ENCODE measurements around the gene HEYL. TPM values are rescaled to one million over a fixed set of nuclear protein-coding genes. Genes with fewer than 3 reads are reported as not detected.

HEYL gene
- total and polyA plus RNA-seq, 2 of the 8 experiments (the other 6 are each of a cell fraction or from before 2014, with no cell fraction given) = 1.8 to 3.1 TPM

DNA sequence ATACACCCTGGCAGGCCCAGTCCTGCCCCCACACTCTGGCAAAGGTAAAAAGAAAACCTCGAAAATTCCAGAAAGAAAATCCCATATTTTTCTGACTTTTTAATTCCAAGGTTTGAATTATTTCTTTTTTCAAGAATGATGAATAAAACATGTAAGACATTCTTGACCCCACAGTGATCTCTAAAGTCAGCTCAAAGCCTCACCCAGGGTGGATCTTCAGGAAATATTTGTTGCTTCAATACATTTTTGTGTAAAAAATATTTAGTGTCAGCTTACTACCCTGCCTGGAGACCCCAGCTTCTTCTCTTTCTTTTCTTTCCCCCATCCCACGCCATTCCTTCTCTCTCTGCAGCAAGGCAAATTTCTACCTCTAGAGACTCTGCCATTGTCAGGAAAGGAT is 39.4 kb upstream of the HEYL start:
- H3K79me2 ChIP-seq (ENCODE audit: control insufficient read depth in 1 of 2, insufficient read depth in 2 of 2, low read length in 2 of 2) = no peaks in the 10 kb centered on the region
- no peak for DNase-seq (ENCODE audit: low read depth in 1 of 2, low spot score in 2 of 2)
- H3K18ac ChIP-seq (ENCODE audit: extremely low read depth, low read length) = no peak overlapping the region
- no peak overlapping the region for H2BK5ac ChIP-seq (ENCODE audit: low read depth, low read length)
- FAIRE-seq = no peak
- H2AFZ ChIP-seq (ENCODE audit: low read length) = no peak overlapping the region
- H2BK120ac ChIP-seq (replicated peaks; ENCODE audit: low read depth, low read length) = no peak overlapping the region
- no peak overlapping the region for H2BK12ac ChIP-seq (ENCODE audit: low read depth, low read length)
- no peak overlapping the region for H4K8ac ChIP-seq (ENCODE audit: extremely low read depth, insufficient read depth, low read length)
- H2AK5ac ChIP-seq (ENCODE audit: low read depth, low read length) = no peak overlapping the region
- no peaks in the 10 kb centered on the region for H3K36me3 ChIP-seq (ENCODE audit: control insufficient read depth in 2 of 4, insufficient read depth in 4 of 4, low read length in 3 of 4)
- ChIA-PET POLR2A (ENCODE audit: partially characterized antibody) (no interaction called here), CTCF (ENCODE audit: partially characterized antibody) (interaction anchor here (2.0 to 4.4 kb wide), 3 partner anchors 8 to 23 kb away, joined by 6 to 44 read pairs (median 14); partner anchors contain the start of gene NT5C1A)
- H3K4ac ChIP-seq (replicated peaks; ENCODE audit: insufficient read length, low read depth, low read length) = no peak overlapping the region
- H2BK15ac ChIP-seq (ENCODE audit: low read length) = no peak overlapping the region
- no peak overlapping the region for H3K23ac ChIP-seq (ENCODE audit: insufficient read length)
- no peak overlapping the region for H3K4me2 ChIP-seq (ENCODE audit: insufficient read depth in 1 of 2, low read depth in 2 of 2, low read length in 2 of 2)
- no peak overlapping the region for H3K27ac ChIP-seq (ENCODE audit: low read depth, low read length)
- H3K23me2 ChIP-seq (ENCODE audit: low read depth, low read length) = no peaks in the 10 kb centered on the region; the same call in 1 of the 2 replicates
- H3K56ac ChIP-seq (replicated peaks; ENCODE audit: insufficient read length, low read depth, low read length) = no peak overlapping the region
- H4K20me1 ChIP-seq (replicated peaks in 1 of 2; ENCODE audit: control insufficient read depth in 1 of 2, insufficient read depth in 2 of 2, low read length in 2 of 2) = peaks cover 0 to 2% of the 10 kb centered on the region in 2 experiments
- H3K9me3 ChIP-seq (ENCODE audit: insufficient read depth in 2 of 2, low read depth in 1 of 2, low read length in 1 of 2) = no peaks in the 10 kb centered on the region
- H3K4me1 ChIP-seq (replicated peaks in 1 of 4; ENCODE audit: control insufficient read depth in 3 of 4, insufficient read depth in 4 of 4, low read length in 3 of 4) = peaks cover 0 to 5% (median 1%) of the 10 kb centered on the region in 4 experiments; a peak in 2 of 7 replicates
- WGBS, 2 experiments (ENCODE audit: extremely low coverage in 1 of 2, insufficient coverage in 1 of 2, insufficient read length in 1 of 2, insufficient replicate concordance in 2 of 2, low coverage in 1 of 2, low lambda C conversion rate in 2 of 2, missing lambda C conversion rate in 1 of 2) = 87% methylated on average over 2 of the region's 2 CpGs; no CpG with 5 or more reads in 1 of the 2 experiments
- no peak overlapping the region for H2BK20ac ChIP-seq (ENCODE audit: low read length)
- H4K5ac ChIP-seq (ENCODE audit: insufficient read length, low read depth, low read length) = no peak overlapping the region
- H3K9ac ChIP-seq (replicated peaks in 1 of 4; ENCODE audit: extremely low read depth in 1 of 4, low read depth in 3 of 4, low read length in 3 of 4) = no peak overlapping the region
- no peak overlapping the region for H4K91ac ChIP-seq (replicated peaks; ENCODE audit: insufficient read length, low read length)
- H3K4me3 ChIP-seq (ENCODE audit: extremely low read depth in 1 of 4, insufficient read depth in 2 of 4, low read depth in 3 of 4, low read length in 4 of 4) = no peak overlapping the region
- H3K14ac ChIP-seq (ENCODE audit: insufficient read length) = no peak overlapping the region
- H3K79me1 ChIP-seq (ENCODE audit: low read depth, low read length) = no peaks in the 10 kb centered on the region
- H3K27me3 ChIP-seq (replicated peaks in 1 of 4; ENCODE audit: control insufficient read depth in 3 of 4, extremely low read depth in 1 of 4, insufficient read depth in 3 of 4, low read length in 3 of 4) = peaks cover 49 to 91% (median 80%) of the 10 kb centered on the region in 4 experiments
- TF ChIP-seq CHD1 (IDR thresholded peaks at IDR 0.05; ENCODE audit: low read depth, low read length) (no peak), RBBP5 (IDR thresholded peaks at IDR 0.05; ENCODE audit: borderline replicate concordance, low read depth, low read length) (no peak), YY1 (IDR thresholded peaks at IDR 0.05; ENCODE audit: low read depth, low read length) (no peak), EP300 (IDR thresholded peaks at IDR 0.05; ENCODE audit: borderline replicate concordance in 1 of 2, low read depth in 2 of 2, low read length in 2 of 2) (no peak), RXRA (IDR thresholded peaks at IDR 0.05; ENCODE audit: insufficient read depth, low read depth, low read length) (no peak), SP1 (IDR thresholded peaks at IDR 0.05; ENCODE audit: low read depth, low read length) (no peak)
- TF ChIP-seq, protein P1, sequence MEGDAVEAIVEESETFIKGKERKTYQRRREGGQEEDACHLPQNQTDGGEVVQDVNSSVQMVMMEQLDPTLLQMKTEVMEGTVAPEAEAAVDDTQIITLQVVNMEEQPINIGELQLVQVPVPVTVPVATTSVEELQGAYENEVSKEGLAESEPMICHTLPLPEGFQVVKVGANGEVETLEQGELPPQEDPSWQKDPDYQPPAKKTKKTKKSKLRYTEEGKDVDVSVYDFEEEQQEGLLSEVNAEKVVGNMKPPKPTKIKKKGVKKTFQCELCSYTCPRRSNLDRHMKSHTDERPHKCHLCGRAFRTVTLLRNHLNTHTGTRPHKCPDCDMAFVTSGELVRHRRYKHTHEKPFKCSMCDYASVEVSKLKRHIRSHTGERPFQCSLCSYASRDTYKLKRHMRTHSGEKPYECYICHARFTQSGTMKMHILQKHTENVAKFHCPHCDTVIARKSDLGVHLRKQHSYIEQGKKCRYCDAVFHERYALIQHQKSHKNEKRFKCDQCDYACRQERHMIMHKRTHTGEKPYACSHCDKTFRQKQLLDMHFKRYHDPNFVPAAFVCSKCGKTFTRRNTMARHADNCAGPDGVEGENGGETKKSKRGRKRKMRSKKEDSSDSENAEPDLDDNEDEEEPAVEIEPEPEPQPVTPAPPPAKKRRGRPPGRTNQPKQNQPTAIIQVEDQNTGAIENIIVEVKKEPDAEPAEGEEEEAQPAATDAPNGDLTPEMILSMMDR (IDR thresholded peaks at IDR 0.05; ENCODE audit: control extremely low read depth in 1 of 3, insufficient read depth in 1 of 3, low read depth in 1 of 3, low read length in 3 of 3) = no peak
- TF ChIP-seq, protein P2, sequence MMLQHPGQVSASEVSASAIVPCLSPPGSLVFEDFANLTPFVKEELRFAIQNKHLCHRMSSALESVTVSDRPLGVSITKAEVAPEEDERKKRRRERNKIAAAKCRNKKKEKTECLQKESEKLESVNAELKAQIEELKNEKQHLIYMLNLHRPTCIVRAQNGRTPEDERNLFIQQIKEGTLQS (IDR thresholded peaks at IDR 0.05; ENCODE audit: insufficient read depth, low read depth, low read length) = no peak
